ENCODE data around the gene DDX10. TPM values are rescaled to one million over a fixed set of nuclear protein-coding genes. Genes with fewer than 3 reads are reported as not detected.

The DDX10 gene
- total RNA-seq, 4 donors from 2014 or later = 27.9 to 511 (median 31.5) TPM

GRCh38 chr11:108983636-108984420 is 319.0 kb downstream of the DDX10 start:
- no peak overlapping the region for H3K4me3 ChIP-seq
- no peaks in the 10 kb centered on the region for H3K4me1 ChIP-seq
- no peak overlapping the region for H3K27ac ChIP-seq
- intact Hi-C loops (cut with DNase I; ENCODE audit: low total_unique reads) = no loop called here
- H3K9me3 ChIP-seq = no peaks in the 10 kb centered on the region
- H3K27me3 ChIP-seq = no peaks in the 10 kb centered on the region
- H3K36me3 ChIP-seq = no peaks in the 10 kb centered on the region
- TF ChIP-seq CTCF (IDR thresholded peaks at IDR 0.05) (no peak), POLR2A (IDR thresholded peaks at IDR 0.05) (no peak)
- no peak for DNase-seq

DNA sequence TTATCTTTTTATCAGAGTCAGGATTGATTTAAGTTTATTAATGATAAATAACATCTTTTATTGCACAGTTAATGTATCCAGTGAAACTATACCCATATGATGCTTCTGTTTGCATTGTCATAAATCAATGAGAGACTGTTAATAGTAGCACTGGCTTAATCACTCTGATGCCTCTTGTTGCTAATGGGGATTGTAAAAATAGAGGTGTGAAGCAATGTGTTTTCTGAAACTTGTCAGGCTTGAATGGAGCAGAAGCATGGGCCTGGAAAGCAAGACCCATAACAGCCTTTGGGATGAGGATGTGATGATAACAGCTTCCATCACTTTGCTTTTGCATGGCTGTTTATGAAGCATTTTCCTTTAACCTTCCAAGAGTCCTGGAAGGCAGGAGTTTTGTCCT is 319.7 kb downstream of the DDX10 start:
- intact Hi-C loops (cut with DNase I; ENCODE audit: low total_unique reads) = no loop called here
- no peaks in the 10 kb centered on the region for H3K4me1 ChIP-seq
- no peaks in the 10 kb centered on the region for H3K27me3 ChIP-seq
- no peaks in the 10 kb centered on the region for H3K36me3 ChIP-seq
- no peak overlapping the region for H3K4me3 ChIP-seq
- no peak for DNase-seq
- H3K9me3 ChIP-seq = no peaks in the 10 kb centered on the region
- TF ChIP-seq CTCF (IDR thresholded peaks at IDR 0.05) (no peak), POLR2A (IDR thresholded peaks at IDR 0.05) (no peak)
- no peak overlapping the region for H3K27ac ChIP-seq

DNA sequence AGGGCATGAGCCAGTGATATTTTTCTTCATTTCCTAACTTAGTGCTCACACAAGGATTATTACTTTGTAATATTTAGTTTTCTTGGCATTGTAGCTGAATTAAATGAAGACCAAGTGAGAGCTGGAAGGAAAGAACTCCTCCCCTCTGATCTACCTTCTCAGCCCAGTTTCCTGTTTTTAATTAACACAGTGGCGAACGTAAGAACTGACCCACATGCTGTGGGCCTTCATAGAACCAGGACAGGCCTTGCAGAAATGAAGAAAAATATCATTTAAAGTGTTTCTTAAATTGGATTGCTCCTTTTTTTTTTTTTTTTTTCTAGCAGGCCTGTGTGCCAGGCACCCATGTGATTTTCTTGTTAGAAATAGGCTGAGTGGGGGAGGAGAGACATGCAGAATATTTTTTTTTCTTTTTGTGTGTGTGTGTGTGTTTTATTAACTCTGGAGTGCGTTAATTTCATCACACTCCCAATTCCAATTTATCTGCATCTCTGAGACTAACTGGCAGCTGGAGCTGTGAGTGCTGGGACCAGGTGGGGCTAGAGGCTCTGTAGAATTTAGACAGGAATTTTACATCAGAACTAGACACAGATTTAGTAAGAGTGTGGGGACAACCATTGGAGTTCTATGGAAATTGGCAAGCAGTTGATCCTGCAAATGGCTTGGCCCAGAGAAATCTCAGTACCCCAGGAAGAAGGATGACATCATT is 320.5 kb downstream of the DDX10 start:
- intact Hi-C loops (cut with DNase I; ENCODE audit: low total_unique reads) = no loop called here
- H3K27ac ChIP-seq = no peak overlapping the region

DNA sequence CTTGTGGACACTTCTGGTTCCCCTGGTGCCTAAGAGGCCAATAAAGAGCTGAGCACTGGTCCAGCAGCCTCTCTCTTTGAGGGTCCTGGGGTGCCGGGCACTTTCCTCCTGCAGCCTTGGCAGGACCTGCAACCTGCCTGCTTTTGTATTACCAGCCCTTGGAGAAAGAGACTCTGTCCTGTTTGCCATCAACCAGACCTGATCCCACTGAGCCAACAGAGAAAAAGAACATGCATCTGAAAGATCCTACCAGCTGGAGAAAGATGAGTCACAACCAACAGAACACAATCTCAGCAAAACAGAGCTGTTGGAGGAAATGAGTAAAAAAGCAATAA is 321.0 kb downstream of the DDX10 start:
- TF ChIP-seq POLR2A (IDR thresholded peaks at IDR 0.05) (no peak), CTCF (IDR thresholded peaks at IDR 0.05) (no peak)
- Histone ChIP-seq H3K27me3 (no peaks in the 10 kb centered on the region), H3K4me1 (no peaks in the 10 kb centered on the region), H3K36me3 (no peaks in the 10 kb centered on the region), H3K27ac (no peak overlapping the region), H3K4me3 (no peak overlapping the region), H3K9me3 (no peaks in the 10 kb centered on the region)
- DNase-seq = no peak
- intact Hi-C loops (cut with DNase I; ENCODE audit: low total_unique reads) = no loop called here

More for the DNA sequence above, 320.5 kb downstream of the DDX10 start:
- H3K36me3 ChIP-seq = no peaks in the 10 kb centered on the region
- no peak overlapping the region for H3K4me3 ChIP-seq
- DNase-seq = no peak
- no peaks in the 10 kb centered on the region for H3K27me3 ChIP-seq
- TF ChIP-seq CTCF (IDR thresholded peaks at IDR 0.05) (no peak), POLR2A (IDR thresholded peaks at IDR 0.05) (no peak)
- no peaks in the 10 kb centered on the region for H3K4me1 ChIP-seq
- H3K9me3 ChIP-seq = no peaks in the 10 kb centered on the region

Other genes with a start within 250 kb of the DDX10 start
- 1 to 10 TPM in 1 of 4 donors, under 1 TPM in 1, not detected in 2; 0.46 to 1.1 TPM for gene C11orf65, start 197.5 kb upstream of the DDX10 start, total RNA-seq
- gene POGLUT3, start 166.7 kb upstream of the DDX10 start, total RNA-seq = 100 to 1,000 TPM in 1 of 4 donors, 10 to 100 TPM in 3; 30.0 to 106 (median 51.1) TPM
- 1 to 10 TPM in 3 of 4 donors, under 1 TPM in 1; 0.26 to 9.5 (median 4.5) TPM for gene EXPH5, start 71.3 kb upstream of the DDX10 start, total RNA-seq

All from uterus (tissue), 4 donors.